IMR-90 (cell line): ENCODE measurements around the gene UNK. TPM values are rescaled to one million over a fixed set of nuclear protein-coding genes. Genes with fewer than 3 reads are reported as not detected.

Experiments
- ATAC-seq: fragments of 200-7000 bp; cut with Tn5 transposase; 2 replicates; pipeline ENCODE4 v1.9.1; 2020; ENCODE audit warnings: low read depth, mild to moderate bottlenecking, moderate library complexity
- BruUV-seq: library from RNA; stranded (reverse); fragments of 400-500 nt; replicated peaks from 2 replicates; lab custom pipeline; 2021; lab: Mats Ljungman, UMichigan
- CTCF ChIA-PET: fragments of 300-600 bp; formaldehyde crosslinking; extraction: SDS; loops from one replicate; lab custom pipeline; 2021; ENCODE audit warnings: antibody characterized with exemption; lab: Yijun Ruan, JAX
- POLR2A ChIA-PET: fragments of 300-600 bp; sonication (Branson Sonifier 250); formaldehyde crosslinking; loops from one replicate; lab custom pipeline; 2022; ENCODE audit warnings: antibody characterized with exemption; ENCODE audit not compliant: unreplicated experiment; lab: Charles Lee
- DNase-seq: peaks from one replicate; pipeline ENCODE4 v3.0.0; 2013
- H2AFZ ChIP-seq: replicated peaks from 2 replicates; pipeline ENCODE3; 2013; ENCODE audit warnings: low read length, mild to moderate bottlenecking; ENCODE audit not compliant: poor library complexity
- H2AK5ac ChIP-seq: 2 replicates; pipeline ENCODE4 v1.6.1; 2013; ENCODE audit warnings: low read depth, low read length, inconsistent platforms
- H2AK9ac ChIP-seq: replicated peaks from 2 replicates; pipeline ENCODE3; 2013; ENCODE audit warnings: mild to moderate bottlenecking, low read depth, low read length, moderate library complexity; ENCODE audit not compliant: poor library complexity
- H2BK120ac ChIP-seq: 2 replicates; pipeline ENCODE4 v1.6.1; 2013; ENCODE audit warnings: low read depth, low read length, inconsistent platforms
- H2BK15ac ChIP-seq: 3 replicates; pipeline ENCODE4 v1.6.1; 2013; ENCODE audit warnings: low read depth, low read length, inconsistent platforms
- H2BK20ac ChIP-seq: 2 replicates; pipeline ENCODE4 v1.6.1; 2013; ENCODE audit warnings: low read depth, mild to moderate bottlenecking, inconsistent platforms, low read length, moderate library complexity
- H2BK5ac ChIP-seq: 2 replicates; pipeline ENCODE4 v1.6.1; 2013; ENCODE audit warnings: mild to moderate bottlenecking, low read depth, low read length, inconsistent platforms; ENCODE audit not compliant: poor library complexity, severe bottlenecking
- H3K14ac ChIP-seq: replicated peaks from 2 replicates; pipeline ENCODE4 v1.6.1; 2013; ENCODE audit warnings: low read depth, low read length, inconsistent platforms
- H3K18ac ChIP-seq: 2 replicates; pipeline ENCODE4 v1.6.1; 2013; ENCODE audit warnings: low read depth, low read length, control low read depth
- H3K23ac ChIP-seq: 2 replicates; pipeline ENCODE4 v1.6.1; 2013; ENCODE audit warnings: low read depth, low read length, inconsistent platforms
- H3K27ac ChIP-seq: 2 replicates; pipeline ENCODE4 v1.5.1; 2013; ENCODE audit warnings: mild to moderate bottlenecking, control low read depth, low read length; ENCODE audit not compliant: insufficient read depth
- H3K27me3 ChIP-seq: 2 replicates; pipeline ENCODE4 v1.6.1; 2013; ENCODE audit warnings: low read length; ENCODE audit not compliant: control insufficient read depth, insufficient read depth
- H3K36me3 ChIP-seq: 2 replicates; pipeline ENCODE4 v1.6.1; 2013; ENCODE audit warnings: low read length, mixed read lengths; ENCODE audit not compliant: control insufficient read depth, insufficient read depth
- H3K4ac ChIP-seq: 2 replicates; pipeline ENCODE4 v1.6.1; 2013; ENCODE audit warnings: low read depth, low read length, inconsistent platforms
- H3K4me1 ChIP-seq: 2 replicates; pipeline ENCODE4 v1.6.1; 2013; ENCODE audit warnings: low read length, mixed read lengths; ENCODE audit not compliant: control insufficient read depth, insufficient read depth
- H3K4me2 ChIP-seq: 2 replicates; pipeline ENCODE4 v1.6.1; 2013; ENCODE audit warnings: low read depth, mild to moderate bottlenecking, control low read depth, low read length, moderate library complexity
- H3K4me3 ChIP-seq: 2 replicates; pipeline ENCODE4 v1.5.1; 2013; ENCODE audit warnings: low read depth, mild to moderate bottlenecking, control low read depth, low read length, moderate library complexity; ENCODE audit not compliant: insufficient read depth
- H3K56ac ChIP-seq: 2 replicates; pipeline ENCODE4 v1.6.1; 2013; ENCODE audit warnings: low read length, inconsistent platforms; ENCODE audit not compliant: insufficient read depth; ENCODE audit errors: extremely low read depth
- H3K79me1 ChIP-seq, 2 experiments: 2 replicates each; pipeline ENCODE4 v1.6.1; 2013; ENCODE audit warnings: low read length in 2 of 2, inconsistent platforms in 1 of 2, low read depth in 1 of 2
- H3K9ac ChIP-seq: 2 replicates; pipeline ENCODE4 v1.6.1; 2013; ENCODE audit warnings: low read depth, low read length, control low read depth
- H3K9me1 ChIP-seq: 2 replicates; pipeline ENCODE4 v1.6.1; 2013; ENCODE audit warnings: low read length, inconsistent platforms; ENCODE audit not compliant: insufficient read depth
- H3K9me3 ChIP-seq: 2 replicates; pipeline ENCODE4 v1.6.1; 2013; ENCODE audit warnings: low read length; ENCODE audit not compliant: control insufficient read depth, insufficient read depth
- H4K20me1 ChIP-seq: 2 replicates; pipeline ENCODE4 v1.6.1; 2013; ENCODE audit warnings: low read length, inconsistent platforms; ENCODE audit not compliant: insufficient read depth
- H4K5ac ChIP-seq: 2 replicates; pipeline ENCODE4 v1.6.1; 2013; ENCODE audit warnings: mild to moderate bottlenecking, low read depth, low read length, control low read depth
- H4K8ac ChIP-seq, 2 experiments: 2 replicates each; pipeline ENCODE4 v1.6.1; 2013; ENCODE audit warnings: low read depth in 2 of 2, low read length in 2 of 2, control low read depth in 1 of 2, inconsistent platforms in 1 of 2
- H4K91ac ChIP-seq: 2 replicates; pipeline ENCODE4 v1.6.1; 2013; ENCODE audit warnings: low read depth, low read length, inconsistent platforms; ENCODE audit not compliant: insufficient read depth
- BHLHE40 ChIP-seq: fragments of 150-350 bp; IDR thresholded peaks from 2 replicates; pipeline ENCODE4 v1.6.1; 2016; ENCODE audit warnings: mild to moderate bottlenecking, low read depth, low read length
- CEBPB ChIP-seq: IDR thresholded peaks from 2 replicates; pipeline ENCODE4 v1.6.1; 2012; ENCODE audit warnings: low read depth, low read length, improper control_type of control experiment
- CHD1 ChIP-seq: IDR thresholded peaks from 2 replicates; pipeline ENCODE4 v1.6.1; 2012; ENCODE audit warnings: low read depth, low read length, improper control_type of control experiment
- FOS ChIP-seq: fragments of 150-350 bp; IDR thresholded peaks from 2 replicates; pipeline ENCODE4 v1.6.1; 2016; ENCODE audit warnings: low read depth, low read length
- MAFK ChIP-seq: IDR thresholded peaks from 2 replicates; pipeline ENCODE4 v1.6.1; 2012; ENCODE audit warnings: low read depth, low read length, improper control_type of control experiment
- MAZ ChIP-seq: IDR thresholded peaks from 2 replicates; pipeline ENCODE4 v1.6.1; 2012; ENCODE audit warnings: low read depth, mild to moderate bottlenecking, low read length, improper control_type of control experiment, moderate library complexity, borderline replicate concordance
- MXI1 ChIP-seq: IDR thresholded peaks from 2 replicates; pipeline ENCODE4 v1.6.1; 2012; ENCODE audit warnings: low read depth, mild to moderate bottlenecking, low read length, moderate library complexity, borderline replicate concordance
- NFE2L2 ChIP-seq: fragments of 150-350 bp; IDR thresholded peaks from 2 replicates; pipeline ENCODE4 v1.6.1; 2016; ENCODE audit warnings: low read depth, mild to moderate bottlenecking, low read length
- POLR2A ChIP-seq: IDR thresholded peaks from 2 replicates; pipeline ENCODE4 v1.6.1; 2012; ENCODE audit warnings: mild to moderate bottlenecking, low read depth, low read length
- RAD21 ChIP-seq: IDR thresholded peaks from 2 replicates; pipeline ENCODE4 v1.6.1; 2012; ENCODE audit warnings: low read length, improper control_type of control experiment
- RCOR1 ChIP-seq: IDR thresholded peaks from 2 replicates; pipeline ENCODE4 v1.6.1; 2012; ENCODE audit warnings: mild to moderate bottlenecking, low read length, improper control_type of control experiment; ENCODE audit not compliant: insufficient replicate concordance
- RFX5 ChIP-seq: IDR thresholded peaks from 2 replicates; pipeline ENCODE4 v1.8.0; 2012; ENCODE audit warnings: low read depth, mild to moderate bottlenecking, low read length, moderate library complexity
- SMC3 ChIP-seq: fragments of 150-350 bp; IDR thresholded peaks from 2 replicates; pipeline ENCODE4 v1.6.1; 2016; ENCODE audit warnings: low read depth, mild to moderate bottlenecking, antibody characterized with exemption, low read length, moderate library complexity
- WGBS, 2 experiments: methylation state at CpG; one replicate each; pipeline versions ENCODE4 v1.1.5 to v1.1.7; 2013; ENCODE audit warnings: missing lambda C conversion rate in 2 of 2; ENCODE audit not compliant: insufficient read length in 1 of 2; ENCODE audit errors: extremely low coverage in 2 of 2; 5-methylcytosine and 5-hydroxymethylcytosine counted together
- dilution Hi-C: fragments of 300-500 bp; cut with HindIII; formaldehyde crosslinking; loops from one replicate; pipeline ENCODE4 v1.14.3; 2018; ENCODE audit warnings: low sequenced_read_pairs; ENCODE audit not compliant: unreplicated experiment
- in situ Hi-C: fragments of 300-500 bp; cut with MboI; formaldehyde crosslinking; loops from 3 replicates; pipeline ENCODE4 v1.14.3; 2019; ENCODE audit warnings: low sequenced_read_pairs, inconsistent platforms, mixed read lengths
- intact Hi-C: fragments of 100-400 bp; cut with micrococcal nuclease; formaldehyde crosslinking; loops from 2 replicates; pipeline ENCODE4 v1.10.0; 2022
- polyA plus RNA-seq, 3 experiments: library from polyadenylated mRNA; depleted of rRNA; stranded (reverse); fragments of >200 nt; gene quantifications; 2 replicates each; pipeline ENCODE4 v1.2.3, GENCODE V29; 2012; ENCODE audit warnings: low replicate concordance in 1 of 3
- total RNA-seq: library from RNA; depleted of rRNA; stranded (reverse); fragments of >200 nt; gene quantifications from 2 replicates; pipeline ENCODE4 v1.2.3, GENCODE V29; 2012
- TF ChIP-seq, protein P1 (sequence below): fragments of 150-350 bp; IDR thresholded peaks from 2 replicates; pipeline ENCODE4 v1.6.1; 2017; ENCODE audit warnings: mild to moderate bottlenecking, antibody characterized with exemption, low read length, low read depth
- TF ChIP-seq, protein P2 (sequence below): conservative IDR thresholded peaks from 2 replicates; pipeline ENCODE4 v1.5.1; 2012; ENCODE audit warnings: mild to moderate bottlenecking, low read depth, low read length, improper control_type of control experiment
- TF ChIP-seq, protein P3 (sequence below): fragments of 150-350 bp; IDR thresholded peaks from 2 replicates; pipeline ENCODE4 v1.6.1; 2016; ENCODE audit warnings: low read depth, mild to moderate bottlenecking, low read length, moderate library complexity, borderline replicate concordance

UNK gene
- total and polyA plus RNA-seq, 2 of the 4 experiments (the other 2 are of a cell fraction) = 15.4 to 17.3 TPM

DNA sequence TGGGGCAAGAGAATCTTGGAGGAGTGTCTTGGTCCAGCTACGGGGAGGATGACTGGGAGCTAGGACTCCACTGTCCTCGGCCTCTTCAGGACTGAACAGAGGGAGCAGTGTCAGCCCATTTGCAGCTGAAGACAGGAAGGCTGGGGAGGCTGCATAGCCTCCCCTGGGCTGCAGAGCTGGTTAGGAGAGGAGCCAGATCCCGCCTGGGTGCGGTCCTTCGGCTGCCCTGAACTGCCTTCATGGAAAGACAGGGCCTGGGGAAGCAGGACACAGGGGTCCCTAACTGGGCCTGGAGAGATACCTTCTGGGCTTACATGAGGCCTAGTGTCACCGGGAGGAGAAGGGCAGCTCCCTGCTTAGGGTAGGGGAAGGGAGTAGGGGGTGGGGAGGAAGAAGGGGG is 33.0 kb downstream of the UNK start:
- Histone ChIP-seq H3K27me3 (no peaks in the 10 kb centered on the region), H2AFZ (no peak overlapping the region), H3K4ac (no peak overlapping the region), H3K9me1 (peaks cover 14% of the 10 kb centered on the region; the same call in 1 of the 2 replicates), H3K4me1 (peaks cover 7% of the 10 kb centered on the region), H3K27ac (no peak overlapping the region), H2BK5ac (no peak overlapping the region), H4K8ac (no peak overlapping the region), H4K20me1 (0 out of 2 replicates have a peak, but pooled peaks cover 7% of the 10 kb centered on the region), H2BK15ac (no peak overlapping the region), H3K9me3 (no peaks in the 10 kb centered on the region), H3K4me3 (no peak overlapping the region), H3K79me1 (peaks cover 5 to 21% of the 10 kb centered on the region in 2 experiments; a peak in 3 of 4 replicates), H3K4me2 (no peak overlapping the region), H2AK5ac (no peak overlapping the region), H4K91ac (no peak overlapping the region), H3K56ac (no peak overlapping the region), H3K14ac (no peak overlapping the region), H3K18ac (no peak overlapping the region), H3K9ac (no peak overlapping the region), H2BK20ac (no peak overlapping the region), H2BK120ac (no peak overlapping the region), H2AK9ac (no peak overlapping the region), H3K36me3 (peaks cover 79% of the 10 kb centered on the region), H4K5ac (no peak overlapping the region), H3K23ac (no peak overlapping the region)
- in situ Hi-C loops (no loop called here), dilution Hi-C loops (no loop called here), intact Hi-C loops (no loop called here)
- CTCF ChIA-PET = interaction anchor here (1.1 kb wide), 1 partner anchor 64 kb away, joined by 3 read pairs; no protein-coding TSS in a partner anchor
- BruUV-seq = no TSS peak
- 90% methylated on average over 2 of the region's 6 CpGs; no CpG with 5 or more reads in 1 of the 2 experiments for WGBS, 2 experiments
- ATAC-seq (no peak), DNase-seq (no peak)
- POLR2A ChIA-PET = interaction anchor here (0.6 kb wide), 1 partner anchor 746 kb away, joined by 3 read pairs; no protein-coding TSS in a partner anchor
- TF ChIP-seq, protein P1, sequence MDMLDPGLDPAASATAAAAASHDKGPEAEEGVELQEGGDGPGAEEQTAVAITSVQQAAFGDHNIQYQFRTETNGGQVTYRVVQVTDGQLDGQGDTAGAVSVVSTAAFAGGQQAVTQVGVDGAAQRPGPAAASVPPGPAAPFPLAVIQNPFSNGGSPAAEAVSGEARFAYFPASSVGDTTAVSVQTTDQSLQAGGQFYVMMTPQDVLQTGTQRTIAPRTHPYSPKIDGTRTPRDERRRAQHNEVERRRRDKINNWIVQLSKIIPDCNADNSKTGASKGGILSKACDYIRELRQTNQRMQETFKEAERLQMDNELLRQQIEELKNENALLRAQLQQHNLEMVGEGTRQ = no peak
- no peak for TF ChIP-seq MAFK
- no peak for TF ChIP-seq NFE2L2
- no peak for TF ChIP-seq BHLHE40
- TF ChIP-seq CHD1 = no peak
- TF ChIP-seq MXI1 = no peak
- TF ChIP-seq RFX5 = no peak
- TF ChIP-seq RAD21 = no peak
- TF ChIP-seq, protein P2, sequence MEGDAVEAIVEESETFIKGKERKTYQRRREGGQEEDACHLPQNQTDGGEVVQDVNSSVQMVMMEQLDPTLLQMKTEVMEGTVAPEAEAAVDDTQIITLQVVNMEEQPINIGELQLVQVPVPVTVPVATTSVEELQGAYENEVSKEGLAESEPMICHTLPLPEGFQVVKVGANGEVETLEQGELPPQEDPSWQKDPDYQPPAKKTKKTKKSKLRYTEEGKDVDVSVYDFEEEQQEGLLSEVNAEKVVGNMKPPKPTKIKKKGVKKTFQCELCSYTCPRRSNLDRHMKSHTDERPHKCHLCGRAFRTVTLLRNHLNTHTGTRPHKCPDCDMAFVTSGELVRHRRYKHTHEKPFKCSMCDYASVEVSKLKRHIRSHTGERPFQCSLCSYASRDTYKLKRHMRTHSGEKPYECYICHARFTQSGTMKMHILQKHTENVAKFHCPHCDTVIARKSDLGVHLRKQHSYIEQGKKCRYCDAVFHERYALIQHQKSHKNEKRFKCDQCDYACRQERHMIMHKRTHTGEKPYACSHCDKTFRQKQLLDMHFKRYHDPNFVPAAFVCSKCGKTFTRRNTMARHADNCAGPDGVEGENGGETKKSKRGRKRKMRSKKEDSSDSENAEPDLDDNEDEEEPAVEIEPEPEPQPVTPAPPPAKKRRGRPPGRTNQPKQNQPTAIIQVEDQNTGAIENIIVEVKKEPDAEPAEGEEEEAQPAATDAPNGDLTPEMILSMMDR = no peak
- TF ChIP-seq, protein P3, sequence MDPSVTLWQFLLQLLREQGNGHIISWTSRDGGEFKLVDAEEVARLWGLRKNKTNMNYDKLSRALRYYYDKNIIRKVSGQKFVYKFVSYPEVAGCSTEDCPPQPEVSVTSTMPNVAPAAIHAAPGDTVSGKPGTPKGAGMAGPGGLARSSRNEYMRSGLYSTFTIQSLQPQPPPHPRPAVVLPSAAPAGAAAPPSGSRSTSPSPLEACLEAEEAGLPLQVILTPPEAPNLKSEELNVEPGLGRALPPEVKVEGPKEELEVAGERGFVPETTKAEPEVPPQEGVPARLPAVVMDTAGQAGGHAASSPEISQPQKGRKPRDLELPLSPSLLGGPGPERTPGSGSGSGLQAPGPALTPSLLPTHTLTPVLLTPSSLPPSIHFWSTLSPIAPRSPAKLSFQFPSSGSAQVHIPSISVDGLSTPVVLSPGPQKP = no peak
- no peak for TF ChIP-seq CEBPB
- TF ChIP-seq POLR2A = no peak
- TF ChIP-seq FOS = no peak
- no peak for TF ChIP-seq SMC3
- no peak for TF ChIP-seq RCOR1
- TF ChIP-seq MAZ = no peak
